Nucleus accumbens (tissue), 56 donors: ENCODE results near the gene PPP1R3E.
"Not testable (repeated sequence)": the region's sequence is repeated elsewhere in the genome, so short reads cannot be mapped to it uniquely, and the experiment has no call there.

Source experiments
- DNase-seq, 56 donors: peaks; one replicate each; lab custom pipeline; 2025; lab: John Stamatoyannopoulos, UW

PPP1R3E gene

GRCh38 chr14:23299986-23300686 is 2.5 kb downstream of the PPP1R3E start:
- DNase-seq, result peak in 1 of 56 donors; percentile 18

- peak in 8 of 56 donors; percentile 12 to 43 (median 28) for DNase-seq
These were observed 3.3 kb downstream of the PPP1R3E start for GRCh38 chr14:23299211-23299957.

- DNase-seq, result no peak
These were observed 4.9 kb downstream of the PPP1R3E start for GRCh38 chr14:23297611-23298277.

GRCh38 chr14:23297096-23297495 is 5.6 kb downstream of the PPP1R3E start:
- no peak for DNase-seq

GRCh38 chr14:23296012-23296777 is 6.5 kb downstream of the PPP1R3E start:
- DNase-seq, result no peak

GRCh38 chr14:23294734-23295561 is 7.7 kb downstream of the PPP1R3E start:
- peak in 34 of 56 donors; percentile 6 to 60 (median 26) for DNase-seq

- no peak for DNase-seq
These were observed 15.7 kb downstream of the PPP1R3E start for GRCh38 chr14:23286902-23287479.

GRCh38 chr14:23286020-23286901 is 16.4 kb downstream of the PPP1R3E start, which contains the start of gene HOMEZ:
Gene HOMEZ (minus strand): TSS chr14:23286132. CDS start chr14:23285952, 180 bp downstream.
- peak; percentile 70 to 99 (median 98) for DNase-seq

GRCh38 chr14:23285530-23286019 is 17.1 kb downstream of the PPP1R3E start:
- peak in 3 of 56 donors; percentile 38 to 60 (median 52) for DNase-seq

GRCh38 chr14:23284654-23285529 is 17.8 kb downstream of the PPP1R3E start:
- peak in 1 of 56 donors; percentile 52 for DNase-seq

GRCh38 chr14:23281247-23281646 is 21.4 kb downstream of the PPP1R3E start:
- no peak for DNase-seq

- not testable (repeated sequence) for DNase-seq
These were observed 24.7 kb downstream of the PPP1R3E start for GRCh38 chr14:23277928-23278327.

GRCh38 chr14:23277189-23277588 is 25.5 kb downstream of the PPP1R3E start:
- no peak for DNase-seq

GRCh38 chr14:23275412-23275811 is 27.2 kb downstream of the PPP1R3E start:
- no peak for DNase-seq

GRCh38 chr14:23269193-23269592 is 33.5 kb downstream of the PPP1R3E start:
- DNase-seq, result no peak

GRCh38 chr14:23260849-23261248 is 41.8 kb downstream of the PPP1R3E start:
- not testable (repeated sequence) for DNase-seq

GRCh38 chr14:23259426-23259825 is 43.2 kb downstream of the PPP1R3E start:
- DNase-seq, result no peak
